Astrocyte of the spinal cord (primary cell): Measurements from ENCODE around the gene HLA-DMB.
A peak's percentile ranks its signal among the peaks of the same experiment; 100 is the strongest.

Experiments
- DNase-seq: peaks from one replicate; pipeline ENCODE4 v3.0.0; 2011; ENCODE audit warnings: low read depth, low spot score
- H3K4me3 ChIP-seq: 2 replicates; pipeline ENCODE4 v1.5.1; 2011; ENCODE audit warnings: low read depth, mild to moderate bottlenecking, low read length, moderate library complexity
- in situ Hi-C: cut with HindIII; loops from 2 replicates; pipeline ENCODE4 v1.10.0; 2017; ENCODE audit warnings: low sequenced_read_pairs
- TF ChIP-seq, protein P1 (sequence below): IDR thresholded peaks from 2 replicates; pipeline ENCODE4 v1.5.1; 2012; ENCODE audit warnings: low read depth, mild to moderate bottlenecking, low read length, inconsistent platforms

Gene HLA-DMB

DNA sequence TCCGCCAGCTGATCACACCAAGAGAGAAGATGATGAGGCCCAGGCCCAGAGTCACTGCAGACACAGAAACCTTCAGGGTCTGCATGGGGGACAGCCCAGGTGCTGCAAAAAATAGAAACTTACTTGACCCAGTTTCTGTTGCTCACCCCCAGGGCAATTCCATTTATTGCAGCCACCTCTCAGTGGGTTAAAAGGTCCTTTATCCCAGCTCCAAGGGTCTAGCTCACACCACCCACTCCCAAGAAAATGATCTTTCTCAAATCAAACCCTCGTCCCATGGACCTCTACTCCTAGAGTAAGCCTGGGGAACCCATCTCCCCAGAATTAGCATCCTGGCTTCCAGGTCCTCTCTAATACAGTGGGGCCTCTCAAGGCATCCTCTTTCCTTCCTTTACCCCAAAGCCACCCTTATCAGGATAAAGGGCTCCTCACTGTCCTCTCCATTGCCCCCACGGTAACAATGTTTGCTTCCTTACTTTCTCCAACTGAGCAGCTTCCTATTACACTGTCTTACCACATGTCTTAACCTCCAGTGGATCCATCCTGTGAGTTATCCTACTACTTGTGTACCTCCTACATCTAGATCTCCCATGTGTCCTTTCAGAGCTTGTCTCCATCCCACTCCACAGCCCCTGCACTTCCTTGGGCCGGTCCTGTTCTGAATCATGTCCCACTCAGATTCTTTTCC, 5.1 kb downstream of the HLA-DMB start:
- H3K4me3 ChIP-seq, result no peak overlapping the region
- in situ Hi-C loops, result no loop called here
- TF ChIP-seq, protein P1, sequence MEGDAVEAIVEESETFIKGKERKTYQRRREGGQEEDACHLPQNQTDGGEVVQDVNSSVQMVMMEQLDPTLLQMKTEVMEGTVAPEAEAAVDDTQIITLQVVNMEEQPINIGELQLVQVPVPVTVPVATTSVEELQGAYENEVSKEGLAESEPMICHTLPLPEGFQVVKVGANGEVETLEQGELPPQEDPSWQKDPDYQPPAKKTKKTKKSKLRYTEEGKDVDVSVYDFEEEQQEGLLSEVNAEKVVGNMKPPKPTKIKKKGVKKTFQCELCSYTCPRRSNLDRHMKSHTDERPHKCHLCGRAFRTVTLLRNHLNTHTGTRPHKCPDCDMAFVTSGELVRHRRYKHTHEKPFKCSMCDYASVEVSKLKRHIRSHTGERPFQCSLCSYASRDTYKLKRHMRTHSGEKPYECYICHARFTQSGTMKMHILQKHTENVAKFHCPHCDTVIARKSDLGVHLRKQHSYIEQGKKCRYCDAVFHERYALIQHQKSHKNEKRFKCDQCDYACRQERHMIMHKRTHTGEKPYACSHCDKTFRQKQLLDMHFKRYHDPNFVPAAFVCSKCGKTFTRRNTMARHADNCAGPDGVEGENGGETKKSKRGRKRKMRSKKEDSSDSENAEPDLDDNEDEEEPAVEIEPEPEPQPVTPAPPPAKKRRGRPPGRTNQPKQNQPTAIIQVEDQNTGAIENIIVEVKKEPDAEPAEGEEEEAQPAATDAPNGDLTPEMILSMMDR, result no peak
- no peak for DNase-seq

DNA sequence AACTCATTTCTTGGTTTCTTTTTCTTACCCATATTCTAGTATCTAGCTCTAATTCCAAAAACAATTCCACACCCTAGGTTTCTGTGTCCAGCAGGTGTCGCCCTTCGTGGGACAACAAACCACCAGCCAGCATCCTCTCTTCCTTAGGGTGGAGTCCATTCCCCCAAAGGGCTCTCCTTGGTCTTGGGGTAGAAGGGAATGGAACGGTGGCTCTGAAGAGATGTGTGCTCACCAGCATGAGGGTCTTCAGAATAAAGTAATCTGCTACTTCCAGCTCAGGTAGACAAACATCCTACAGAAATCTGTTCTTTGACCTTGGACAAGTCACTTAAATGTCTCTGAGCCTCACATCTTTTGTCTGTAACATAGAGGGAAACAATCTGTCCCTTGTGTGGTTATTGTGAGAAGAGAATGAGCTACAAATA, 7.2 kb downstream of the HLA-DMB start:
- H3K4me3 ChIP-seq, result no peak overlapping the region
- in situ Hi-C loops, result no loop called here
- TF ChIP-seq, protein P1, result peak; percentile 82
- peak; percentile 78 for DNase-seq

DNA sequence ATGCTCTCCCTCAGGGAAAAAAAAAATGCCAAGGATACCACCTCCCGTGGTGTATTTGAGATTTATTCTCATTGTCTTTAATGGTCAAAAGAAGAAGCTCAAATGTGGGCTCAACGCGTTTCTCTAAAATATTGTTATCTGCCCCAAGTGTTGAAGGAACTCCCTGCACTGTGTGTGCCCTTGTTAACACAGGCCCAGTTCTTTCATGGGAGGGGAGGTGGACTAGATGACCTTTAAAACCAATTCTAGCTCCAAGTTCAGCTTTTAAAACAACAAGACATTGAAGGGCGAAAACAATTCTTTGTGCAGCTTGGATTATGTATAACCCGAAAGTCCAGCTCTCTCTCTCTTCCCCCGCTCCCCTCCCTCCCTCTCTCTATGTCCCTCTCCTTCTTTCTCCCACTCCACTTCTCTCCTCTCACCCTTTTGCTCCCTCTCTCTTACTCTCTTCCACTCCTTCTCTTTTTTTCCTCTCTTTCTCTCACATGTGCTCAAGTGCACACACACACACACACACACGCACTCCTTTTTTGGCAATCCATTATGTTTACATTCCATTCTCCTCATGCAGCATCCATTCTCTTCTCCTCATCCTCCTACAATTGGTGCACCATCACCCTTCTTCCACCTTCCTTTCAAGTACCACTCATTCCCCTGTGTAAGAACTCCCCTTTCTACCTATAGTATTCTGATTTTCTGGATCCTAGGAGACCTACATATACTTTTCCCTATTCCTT, 8.5 kb downstream of the HLA-DMB start:
- in situ Hi-C loops, result no loop called here
- TF ChIP-seq, protein P1, result no peak
- peak; percentile 4 for DNase-seq
- no peak overlapping the region for H3K4me3 ChIP-seq

DNA sequence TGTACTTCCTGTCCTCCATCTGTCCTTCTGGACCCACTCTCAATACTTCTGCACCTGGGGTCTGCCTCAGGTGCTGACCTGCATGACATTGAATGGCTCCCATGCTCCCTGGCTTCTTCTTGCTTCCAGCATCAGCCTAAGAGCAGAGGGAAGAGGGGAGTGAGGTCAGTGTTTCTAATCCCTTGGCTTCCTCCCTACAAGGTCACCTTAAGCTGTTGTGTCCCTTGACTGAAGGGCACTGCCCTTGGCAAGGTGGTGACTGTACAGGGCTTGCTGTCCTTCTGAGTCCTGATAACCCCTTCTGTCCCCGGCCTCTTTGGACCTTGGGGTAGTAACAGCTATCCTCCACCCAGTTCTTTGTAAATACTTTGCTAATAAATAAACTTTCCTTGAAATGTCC, 9.6 kb downstream of the HLA-DMB start:
- in situ Hi-C loops, result no loop called here
- DNase-seq, result no peak

DNA sequence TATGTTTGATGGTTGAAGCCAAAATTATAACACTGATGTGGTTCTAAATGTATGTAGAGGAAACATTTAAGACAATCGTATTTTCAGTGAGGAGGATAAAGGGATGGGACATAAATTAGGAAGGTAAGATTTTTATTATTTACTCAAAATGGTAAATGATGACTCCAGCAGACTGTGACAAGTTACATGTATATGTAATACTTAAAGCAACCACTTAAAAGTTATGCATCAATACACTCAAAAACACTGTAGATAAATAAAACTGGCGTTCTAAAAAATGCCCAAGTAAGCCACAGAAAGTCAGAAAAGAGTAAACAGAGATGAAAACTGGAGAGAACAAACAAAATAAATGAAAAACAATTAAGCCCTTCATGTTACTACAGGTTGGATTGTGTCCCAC, 18.7 kb downstream of the HLA-DMB start:
- in situ Hi-C loops, result no loop called here
- H3K4me3 ChIP-seq, result no peak overlapping the region
- DNase-seq, result no peak
- TF ChIP-seq, protein P1, result no peak

More for the DNA sequence above, 9.6 kb downstream of the HLA-DMB start:
- H3K4me3 ChIP-seq, result no peak overlapping the region
- TF ChIP-seq, protein P1, result no peak

DNA sequence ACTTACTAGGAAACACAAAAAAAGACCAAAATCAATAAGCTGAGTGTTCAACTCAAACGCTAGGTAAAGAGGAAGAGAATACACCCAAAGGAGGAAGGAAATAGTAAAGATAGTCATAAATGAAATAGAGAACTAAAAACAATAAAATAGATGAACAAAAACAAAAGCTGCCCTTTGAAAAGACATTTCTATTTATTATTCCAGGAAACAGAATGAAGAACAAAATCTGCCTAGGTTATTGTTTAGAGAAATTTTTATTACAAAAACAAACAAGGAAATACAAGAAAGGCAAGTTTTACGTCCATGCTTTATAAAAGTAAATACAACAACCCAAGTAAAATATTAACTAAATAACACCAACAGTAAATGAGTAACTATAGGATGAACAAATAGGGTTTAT, 20.1 kb downstream of the HLA-DMB start:
- in situ Hi-C loops, result no loop called here
- H3K4me3 ChIP-seq, result no peak overlapping the region
- TF ChIP-seq, protein P1, result no peak
- no peak for DNase-seq
